OCI-LY7 (cell line): ENCODE measurements around the gene SPON1. TPM values are rescaled to one million over a fixed set of nuclear protein-coding genes. Genes with fewer than 3 reads are reported as not detected.

ENCODE experiments used
- BruUV-seq: library from RNA; stranded (reverse); fragments of 400-500 nt; replicated peaks from 2 replicates; lab custom pipeline; 2021; lab: Mats Ljungman, UMichigan
- CTCF ChIA-PET: fragments of 300-600 bp; sonication (Branson Sonifier 250); formaldehyde crosslinking; loops from one replicate; lab custom pipeline; 2022; ENCODE audit warnings: antibody characterized with exemption; ENCODE audit not compliant: unreplicated experiment; lab: Charles Lee
- POLR2A ChIA-PET: fragments of 300-600 bp; sonication (Branson Sonifier 250); formaldehyde crosslinking; loops from one replicate; lab custom pipeline; 2022; ENCODE audit warnings: antibody characterized with exemption; lab: Charles Lee
- DNase-seq: peaks from one replicate; pipeline ENCODE4 v3.0.0-alpha.2; 2015; ENCODE audit warnings: low spot score
- H2AFZ ChIP-seq: fragments of 200-600 bp; sonication (generic), shearing (Covaris generic); 2 replicates; pipeline ENCODE4 v1.6.1; 2014; ENCODE audit warnings: mild to moderate bottlenecking, antibody characterized with exemption, low read length, moderate library complexity
- H3K27ac ChIP-seq: fragments of 200-600 bp; sonication (generic); 2 replicates; pipeline ENCODE4 v1.5.1; 2014; ENCODE audit warnings: mixed run types, low read depth, mild to moderate bottlenecking, moderate library complexity, low read length, inconsistent platforms; ENCODE audit not compliant: poor library complexity, severe bottlenecking
- H3K36me3 ChIP-seq: fragments of 200-600 bp; sonication (generic); 2 replicates; pipeline ENCODE4 v1.6.1; 2014; ENCODE audit warnings: mild to moderate bottlenecking, antibody characterized with exemption, low read length, moderate library complexity, mixed read lengths; ENCODE audit not compliant: insufficient read depth
- H3K4me1 ChIP-seq: fragments of 200-600 bp; sonication (generic); 2 replicates; pipeline ENCODE4 v1.5.1; 2014; ENCODE audit warnings: mild to moderate bottlenecking, low read length; ENCODE audit not compliant: insufficient read depth, poor library complexity, severe bottlenecking
- H3K4me2 ChIP-seq: fragments of 200-600 bp; sonication (generic); 2 replicates; pipeline ENCODE4 v1.6.1; 2014; ENCODE audit warnings: mild to moderate bottlenecking, low read length
- H3K4me3 ChIP-seq: fragments of 200-600 bp; sonication (generic); 2 replicates; pipeline ENCODE4 v1.5.1; 2014; ENCODE audit warnings: mild to moderate bottlenecking, low read depth, low read length; ENCODE audit not compliant: poor library complexity, severe bottlenecking
- H3K79me2 ChIP-seq: fragments of 200-600 bp; sonication (generic); 2 replicates; pipeline ENCODE4 v1.6.1; 2016; ENCODE audit warnings: low read depth, mild to moderate bottlenecking, low read length, moderate library complexity, mixed read lengths; ENCODE audit not compliant: insufficient read depth
- H3K9me2 ChIP-seq: fragments of 200-600 bp; sonication (generic); 2 replicates; pipeline ENCODE4 v1.6.1; 2016; ENCODE audit warnings: mild to moderate bottlenecking, low read length, mixed read lengths; ENCODE audit not compliant: insufficient read depth
- H3K9me3 ChIP-seq: fragments of 200-600 bp; sonication (generic); 2 replicates; pipeline ENCODE4 v1.6.1; 2014; ENCODE audit warnings: mild to moderate bottlenecking, mixed run types, low read length, mixed read lengths
- H4K20me1 ChIP-seq: fragments of 200-600 bp; sonication (generic); 2 replicates; pipeline ENCODE4 v1.6.1; 2014; ENCODE audit warnings: mild to moderate bottlenecking, antibody characterized with exemption, low read length, moderate library complexity, mixed read lengths; ENCODE audit not compliant: insufficient read depth
- CTCF ChIP-seq: fragments of 200-600 bp; sonication (generic); conservative IDR thresholded peaks from 2 replicates; pipeline ENCODE4 v1.5.1; 2014; ENCODE audit warnings: mild to moderate bottlenecking, antibody characterized with exemption, low read length, moderate library complexity, mixed read lengths
- EZH2phosphoT487 ChIP-seq: fragments of 200-600 bp; sonication (generic); IDR thresholded peaks from 2 replicates; pipeline ENCODE4 v1.6.1; 2018; ENCODE audit warnings: low read depth, borderline replicate concordance, mild to moderate bottlenecking, mixed run types, antibody characterized with exemption, low read length, moderate library complexity, mixed read lengths
- intact Hi-C: fragments of 100-400 bp; cut with micrococcal nuclease; formaldehyde crosslinking; loops from one replicate; pipeline ENCODE4 v1.10.0; 2022; ENCODE audit not compliant: unreplicated experiment
- total RNA-seq, 2 experiments: library from RNA; depleted of rRNA in 1 of 2; stranded (reverse); fragments of >200 nt in 1 of 2; shearing (Covaris generic) in 1 of 2; gene quantifications; 2 replicates each; pipeline ENCODE4 v1.2.3, GENCODE V29; 2014 to 2022

Gene SPON1
- total RNA-seq, 2 experiments from 2014 or later = 0.38 TPM; not detected in 1

GRCh38 chr11:14229472-14229871 lies 266.9 kb downstream of the SPON1 start:
- ChIA-PET POLR2A (no interaction called here), CTCF (no interaction called here)
- BruUV-seq = no TSS peak
- TF ChIP-seq EZH2phosphoT487 (no peak), CTCF (no peak)
- no peaks in the 10 kb centered on the region for H3K36me3 ChIP-seq
- H3K27ac ChIP-seq = no peak overlapping the region
- H3K9me3 ChIP-seq = no peaks in the 10 kb centered on the region
- H3K4me2 ChIP-seq = no peak overlapping the region
- H3K4me3 ChIP-seq = no peak overlapping the region
- H3K79me2 ChIP-seq = no peaks in the 10 kb centered on the region
- DNase-seq = no peak
- no peak overlapping the region for H2AFZ ChIP-seq
- intact Hi-C loops = no loop called here
- H3K9me2 ChIP-seq = no peaks in the 10 kb centered on the region
- no peaks in the 10 kb centered on the region for H4K20me1 ChIP-seq
- H3K4me1 ChIP-seq = no peaks in the 10 kb centered on the region

GRCh38 chr11:14230407-14230806 lies 267.9 kb downstream of the SPON1 start:
- no peak overlapping the region for H3K4me3 ChIP-seq
- H3K36me3 ChIP-seq = no peaks in the 10 kb centered on the region
- H3K27ac ChIP-seq = no peak overlapping the region
- no peak for TF ChIP-seq CTCF
- no peaks in the 10 kb centered on the region for H3K4me1 ChIP-seq
- H2AFZ ChIP-seq = no peak overlapping the region
- no peaks in the 10 kb centered on the region for H3K9me3 ChIP-seq
- no peaks in the 10 kb centered on the region for H4K20me1 ChIP-seq
- DNase-seq = no peak
- no peak overlapping the region for H3K4me2 ChIP-seq
- ChIA-PET POLR2A (interaction anchor here (0.5 to 0.7 kb wide), 2 partner anchors 34 to 78 kb away, joined by 3 to 4 read pairs; no protein-coding TSS in a partner anchor), CTCF (no interaction called here)
- H3K9me2 ChIP-seq = no peaks in the 10 kb centered on the region
- H3K79me2 ChIP-seq = no peaks in the 10 kb centered on the region
- intact Hi-C loops = no loop called here
- no TSS peak for BruUV-seq

GRCh38 chr11:14232652-14233051 lies 270.1 kb downstream of the SPON1 start:
- H4K20me1 ChIP-seq = no peaks in the 10 kb centered on the region
- peaks cover 13% of the 10 kb centered on the region for H3K4me1 ChIP-seq
- POLR2A ChIA-PET = no interaction called here
- intact Hi-C loops = no loop called here
- H3K27ac ChIP-seq = no peak overlapping the region
- H2AFZ ChIP-seq = no peak overlapping the region
- BruUV-seq = no TSS peak
- no peak overlapping the region for H3K4me2 ChIP-seq
- TF ChIP-seq CTCF = peak; percentile 67
- no peak for TF ChIP-seq EZH2phosphoT487
- H3K79me2 ChIP-seq = no peaks in the 10 kb centered on the region
- no peaks in the 10 kb centered on the region for H3K9me3 ChIP-seq
- H3K36me3 ChIP-seq = no peaks in the 10 kb centered on the region
- no peaks in the 10 kb centered on the region for H3K9me2 ChIP-seq
- CTCF ChIA-PET = interaction anchor here (0.6 kb wide), 1 partner anchor 383 kb away, joined by 3 read pairs; no protein-coding TSS in a partner anchor
- no peak overlapping the region for H3K4me3 ChIP-seq
- DNase-seq = no peak
